SJSA1 (cell line): ENCODE results near the gene COL20A1. TPM values are rescaled to one million over a fixed set of nuclear protein-coding genes. Genes with fewer than 3 reads are reported as not detected.

ENCODE experiments used
- DNase-seq, 2 experiments: peaks; one replicate each; pipeline ENCODE4 v3.0.0-alpha.2; 2015 to 2020; ENCODE audit warnings: low spot score in 2 of 2, low read depth in 1 of 2
- H3K27ac ChIP-seq: fragments of 250-450 bp; sonication (Bioruptor Pico); 2 replicates; pipeline ENCODE4 v1.5.1; 2020; ENCODE audit warnings: mild to moderate bottlenecking, moderate library complexity
- H3K27me3 ChIP-seq: fragments of 250-450 bp; sonication (Bioruptor Pico); replicated peaks from 2 replicates; pipeline ENCODE4 v1.5.1; 2020; ENCODE audit warnings: mild to moderate bottlenecking, moderate library complexity
- H3K36me3 ChIP-seq: fragments of 250-450 bp; sonication (Bioruptor Pico); 2 replicates; pipeline ENCODE4 v1.5.1; 2020; ENCODE audit warnings: mild to moderate bottlenecking
- H3K4me1 ChIP-seq: fragments of 250-450 bp; sonication (Bioruptor Pico); replicated peaks from 2 replicates; pipeline ENCODE4 v1.6.1; 2021; ENCODE audit warnings: mild to moderate bottlenecking
- H3K4me3 ChIP-seq: fragments of 250-450 bp; sonication (Bioruptor Pico); 2 replicates; pipeline ENCODE4 v1.5.1; 2020; ENCODE audit warnings: mild to moderate bottlenecking
- H3K9me3 ChIP-seq: fragments of 250-450 bp; sonication (Bioruptor Pico); replicated peaks from 2 replicates; pipeline ENCODE4 v1.5.1; 2020; ENCODE audit warnings: mild to moderate bottlenecking
- total RNA-seq: library from RNA; depleted of rRNA; stranded (reverse); fragments of >200 nt; shearing (Covaris generic); gene quantifications from 2 replicates; pipeline ENCODE4 v1.2.3, GENCODE V29; 2014

Gene COL20A1
- total RNA-seq, 1 experiment from 2014 or later = not detected

DNA sequence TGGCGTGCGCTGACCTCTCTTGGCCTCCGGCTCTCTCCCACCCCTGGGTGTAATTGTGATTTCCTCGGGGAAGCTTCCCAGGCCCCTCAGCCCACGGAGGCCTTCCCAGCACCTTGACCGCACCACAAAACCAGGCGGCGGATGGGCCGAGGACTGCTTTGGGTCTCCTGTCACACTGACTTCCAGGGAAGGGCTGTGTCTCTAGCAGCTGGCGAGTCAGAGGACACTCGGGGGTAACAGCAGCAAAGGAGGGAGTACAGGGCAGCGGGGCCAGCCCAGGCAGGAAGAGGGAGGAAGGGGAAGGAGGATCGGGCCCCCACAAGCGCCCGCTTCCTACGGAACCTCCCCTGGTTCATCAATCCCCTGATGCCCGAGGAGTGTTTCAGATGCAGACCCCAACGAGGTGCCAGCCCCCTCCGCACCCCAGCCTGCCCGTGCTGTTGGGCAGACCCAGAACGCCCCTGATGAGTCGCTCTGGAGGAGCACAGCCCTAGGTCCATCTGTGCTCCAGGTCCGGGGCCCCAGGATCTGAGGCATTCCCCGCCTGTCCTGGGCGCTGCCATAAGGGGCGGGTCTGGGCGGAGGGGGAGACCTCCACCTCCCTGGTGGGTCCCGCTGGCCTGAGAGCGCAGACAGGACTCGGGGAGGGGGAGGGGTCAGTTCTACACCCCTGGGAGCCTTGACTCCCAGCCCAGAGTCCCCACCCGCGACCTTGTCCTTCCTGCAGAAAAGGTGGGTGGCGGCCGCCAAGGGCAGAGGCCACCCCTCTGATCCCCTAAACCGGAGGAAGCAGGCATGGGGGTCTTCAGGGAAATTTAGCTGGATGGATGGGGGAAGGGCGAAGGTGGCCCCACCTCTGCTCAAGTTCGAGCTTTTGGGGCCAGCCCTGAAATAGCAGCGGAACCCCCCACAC lies 67.2 kb downstream of the COL20A1 start:
- H3K4me3 ChIP-seq = no peak overlapping the region
- no peaks in the 10 kb centered on the region for H3K9me3 ChIP-seq
- H3K27me3 ChIP-seq = peaks cover 59% of the 10 kb centered on the region
- no peaks in the 10 kb centered on the region for H3K4me1 ChIP-seq
- no peaks in the 10 kb centered on the region for H3K36me3 ChIP-seq
- no peak overlapping the region for H3K27ac ChIP-seq
- DNase-seq = no peak

GRCh38 chr20:63360850-63361518 lies 68.0 kb downstream of the COL20A1 start, which contains the start of gene CHRNA4:
Gene CHRNA4, minus strand, starts transcription at chr20:63361349. Its CDS starts 184 bp downstream, at chr20:63361165.
- H3K27me3 ChIP-seq = peaks cover 65% of the 10 kb centered on the region
- H3K4me1 ChIP-seq = no peaks in the 10 kb centered on the region
- H3K9me3 ChIP-seq = no peaks in the 10 kb centered on the region
- H3K4me3 ChIP-seq = no peak within 1 kb of the TSS
- H3K36me3 ChIP-seq = no peaks in the 10 kb centered on the region
- no peak within 1 kb of the TSS for H3K27ac ChIP-seq
- no peak for DNase-seq

DNA sequence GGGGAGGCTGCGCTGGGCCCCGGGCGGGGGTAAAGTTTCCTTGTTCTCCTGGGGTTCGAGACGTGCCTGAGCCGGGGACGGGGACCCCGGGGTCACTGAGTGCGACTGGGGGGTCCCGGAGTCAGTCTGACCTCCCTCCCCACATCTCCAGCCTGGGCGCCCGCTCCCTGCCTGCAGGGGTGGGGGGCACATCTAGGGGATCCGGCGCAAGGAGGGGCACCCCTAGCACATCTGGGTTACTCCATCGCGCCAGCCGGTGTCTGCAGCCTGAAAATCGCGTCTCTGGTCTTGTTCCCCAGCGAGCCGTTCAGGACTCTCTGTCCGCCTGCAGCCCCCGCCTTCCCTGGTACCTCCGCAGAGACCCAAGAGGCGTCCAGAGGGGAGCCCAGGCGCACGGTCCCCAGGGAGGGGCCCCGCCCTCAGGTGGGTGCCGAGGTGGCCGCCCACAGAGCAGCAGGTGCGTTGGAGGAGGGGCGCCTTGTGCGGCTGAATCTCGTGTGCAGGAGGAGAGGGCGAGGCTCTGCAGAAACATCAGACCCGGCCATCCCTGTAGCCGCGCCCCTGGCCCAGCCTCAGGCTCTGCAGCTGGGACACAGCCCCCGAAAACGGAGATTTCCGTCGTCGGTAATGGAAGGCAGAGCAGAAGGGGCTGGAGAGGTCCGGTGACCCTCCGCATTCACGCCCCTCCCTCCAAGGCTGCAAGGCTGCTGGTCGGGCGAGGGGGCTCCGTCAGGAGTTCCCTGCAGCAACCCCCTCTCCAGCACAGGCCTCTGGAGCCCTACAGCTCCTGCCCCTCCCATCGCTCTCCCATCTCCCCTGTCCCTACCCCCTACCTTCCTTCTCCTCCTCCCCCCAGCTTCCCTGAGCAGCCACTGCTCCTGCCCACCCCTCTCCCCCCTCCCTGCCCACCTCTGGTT lies 68.8 kb downstream of the COL20A1 start:
- no peak for DNase-seq
- H3K27ac ChIP-seq = no peak overlapping the region
- H3K4me1 ChIP-seq = no peaks in the 10 kb centered on the region
- H3K27me3 ChIP-seq = peaks cover 69% of the 10 kb centered on the region
- no peaks in the 10 kb centered on the region for H3K36me3 ChIP-seq
- no peaks in the 10 kb centered on the region for H3K9me3 ChIP-seq
- no peak overlapping the region for H3K4me3 ChIP-seq

GRCh38 chr20:63362436-63363009 lies 69.5 kb downstream of the COL20A1 start:
- no peaks in the 10 kb centered on the region for H3K4me1 ChIP-seq
- H3K27ac ChIP-seq = no peak overlapping the region
- no peaks in the 10 kb centered on the region for H3K9me3 ChIP-seq
- H3K27me3 ChIP-seq = peaks cover 77% of the 10 kb centered on the region
- no peak overlapping the region for H3K4me3 ChIP-seq
- no peak for DNase-seq
- no peaks in the 10 kb centered on the region for H3K36me3 ChIP-seq

DNA sequence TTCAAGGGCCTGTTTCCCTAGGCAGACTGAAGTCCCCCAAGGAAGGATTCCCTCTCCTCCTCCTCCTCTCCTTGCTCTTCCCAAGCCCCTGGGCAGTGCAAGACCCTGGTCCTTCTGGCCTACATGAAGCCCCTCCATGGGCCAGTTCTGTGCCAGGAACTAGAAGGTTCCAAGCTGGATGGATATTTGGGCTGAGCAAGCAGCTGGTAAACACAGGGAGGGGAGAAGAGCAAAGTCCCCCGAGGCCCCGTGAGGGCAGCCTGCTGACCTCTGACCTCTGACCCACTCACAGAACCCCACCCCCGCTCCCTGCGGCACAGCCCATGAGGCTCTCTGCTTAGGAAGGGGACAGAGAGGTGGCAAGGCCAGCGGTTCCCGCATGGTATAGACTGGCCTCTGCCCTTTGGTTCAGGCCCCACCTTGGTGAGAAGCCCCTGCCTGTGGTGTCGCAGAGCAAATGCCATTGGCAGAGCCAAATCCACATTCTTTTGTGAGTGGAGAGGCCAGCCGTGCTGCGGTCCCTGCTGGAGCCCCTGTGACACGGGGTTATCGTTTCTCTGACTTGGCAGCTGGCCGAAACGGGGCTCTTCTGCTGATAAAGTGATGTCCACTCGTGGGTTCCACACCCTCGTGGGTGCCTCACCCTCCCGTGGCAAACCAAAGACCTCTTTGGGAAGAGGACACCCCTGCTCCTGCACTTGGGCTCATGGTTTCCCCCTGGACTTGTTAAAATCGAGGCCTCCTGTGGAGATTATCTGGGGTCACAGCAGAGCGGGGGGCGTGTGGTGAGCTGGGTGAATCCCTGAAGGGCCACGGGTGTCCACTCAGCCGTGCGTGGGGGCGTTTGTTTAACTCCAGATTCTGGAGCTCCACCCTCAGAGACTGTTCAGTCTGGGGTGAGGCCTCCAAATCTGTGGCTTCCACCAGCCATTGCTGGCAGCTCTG lies 70.3 kb downstream of the COL20A1 start:
- no peaks in the 10 kb centered on the region for H3K4me1 ChIP-seq
- H3K4me3 ChIP-seq = no peak overlapping the region
- DNase-seq = no peak
- peaks cover 73% of the 10 kb centered on the region for H3K27me3 ChIP-seq
- no peaks in the 10 kb centered on the region for H3K36me3 ChIP-seq
- H3K27ac ChIP-seq = no peak overlapping the region
- H3K9me3 ChIP-seq = no peaks in the 10 kb centered on the region

DNA sequence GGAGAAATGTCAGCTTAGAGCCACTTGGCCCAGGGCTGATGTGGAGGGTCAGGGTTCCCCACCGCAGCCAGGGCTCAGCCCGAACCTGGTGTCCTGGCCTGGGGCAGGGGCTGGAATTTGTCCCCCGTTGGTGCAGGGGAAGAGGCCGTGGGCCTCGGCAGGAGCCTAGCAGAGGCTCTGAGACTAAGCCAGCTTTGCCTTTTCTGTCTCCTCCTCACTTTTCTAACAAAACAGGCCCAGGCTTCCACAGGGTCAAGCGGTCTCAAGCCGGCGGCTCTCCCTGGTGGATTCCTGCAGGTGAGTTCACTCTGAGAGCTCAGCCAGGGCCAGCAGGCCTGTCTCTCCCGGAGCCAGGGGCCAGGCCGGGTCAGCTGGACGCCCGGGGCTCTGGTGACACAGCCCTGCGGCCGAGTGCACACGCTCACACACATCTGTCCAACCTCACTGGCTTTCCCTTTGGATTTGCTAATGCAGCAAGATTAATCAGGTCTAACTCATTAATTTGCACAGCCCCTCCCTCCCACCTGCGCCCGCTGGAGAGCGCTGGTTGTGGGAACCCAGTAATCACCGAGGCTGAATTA lies 71.1 kb downstream of the COL20A1 start:
- Histone ChIP-seq H3K36me3 (no peaks in the 10 kb centered on the region), H3K27me3 (peaks cover 74% of the 10 kb centered on the region)
- DNase-seq = no peak

GRCh38 chr20:63364801-63365585 lies 72.0 kb downstream of the COL20A1 start:
- H3K27me3 ChIP-seq = peaks cover 68% of the 10 kb centered on the region
- H3K36me3 ChIP-seq = no peaks in the 10 kb centered on the region
- no peak overlapping the region for H3K4me3 ChIP-seq
- no peaks in the 10 kb centered on the region for H3K4me1 ChIP-seq
- DNase-seq = no peak
- no peaks in the 10 kb centered on the region for H3K9me3 ChIP-seq
- H3K27ac ChIP-seq = no peak overlapping the region

More for the DNA sequence above, 71.1 kb downstream of the COL20A1 start:
- H3K4me3 ChIP-seq = no peak overlapping the region
- no peak overlapping the region for H3K27ac ChIP-seq
- H3K4me1 ChIP-seq = no peaks in the 10 kb centered on the region
- no peaks in the 10 kb centered on the region for H3K9me3 ChIP-seq

GRCh38 chr20:63365601-63366389 lies 72.8 kb downstream of the COL20A1 start:
- Histone ChIP-seq H3K27ac (no peak overlapping the region), H3K36me3 (no peaks in the 10 kb centered on the region), H3K4me3 (no peak overlapping the region), H3K4me1 (no peaks in the 10 kb centered on the region), H3K27me3 (peaks cover 63% of the 10 kb centered on the region), H3K9me3 (no peaks in the 10 kb centered on the region)
- DNase-seq = no peak

DNA sequence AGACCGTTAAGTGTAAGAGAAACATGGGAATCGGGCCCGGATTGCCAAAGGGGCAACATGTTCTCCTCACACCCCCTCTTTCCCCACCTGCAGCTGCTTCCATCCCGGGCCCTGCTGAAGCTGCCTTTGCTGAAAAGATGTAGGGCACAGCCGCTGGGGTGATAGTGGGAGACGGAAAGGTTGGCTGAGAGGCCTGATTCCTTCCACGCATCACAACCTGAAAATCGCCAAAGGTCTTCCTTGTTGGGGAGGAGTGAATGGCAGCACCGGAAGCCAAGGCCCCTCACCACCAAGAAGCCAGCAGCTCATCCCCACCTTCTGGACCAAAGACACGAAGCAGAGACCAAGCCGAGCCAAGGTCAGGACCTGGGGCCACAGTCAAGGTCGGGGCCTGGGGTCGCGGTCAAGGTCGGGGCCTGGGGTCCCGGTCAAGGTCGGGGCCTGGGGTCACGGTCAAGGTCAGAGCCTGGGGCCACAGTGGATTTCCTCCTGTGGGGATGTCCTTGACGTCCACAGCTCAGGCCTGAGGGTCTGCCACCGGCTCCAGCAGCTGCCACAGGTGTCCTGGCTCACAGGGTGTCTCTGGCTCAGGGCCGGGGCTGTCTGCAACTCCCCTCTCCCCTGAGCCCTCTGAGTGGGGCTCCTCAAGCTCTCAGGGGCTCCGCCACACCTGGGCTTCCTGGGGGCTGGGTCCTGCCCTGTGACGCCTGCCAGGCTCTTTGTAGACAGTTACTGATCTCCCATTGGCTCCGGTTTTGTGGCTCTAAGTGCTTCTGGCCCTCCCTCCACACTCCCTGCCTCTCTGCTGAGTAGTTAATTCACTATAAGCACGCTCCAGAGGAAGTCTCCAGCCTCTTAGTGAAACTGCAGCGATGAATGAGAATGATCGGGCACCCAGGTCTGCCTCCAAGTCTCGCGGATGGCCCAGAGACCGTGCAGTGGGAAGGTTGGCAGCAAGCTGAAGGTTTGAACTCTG lies 73.7 kb downstream of the COL20A1 start:
- Histone ChIP-seq H3K27ac (no peak overlapping the region), H3K4me3 (no peak overlapping the region), H3K9me3 (no peaks in the 10 kb centered on the region), H3K27me3 (peaks cover 65% of the 10 kb centered on the region), H3K36me3 (no peaks in the 10 kb centered on the region), H3K4me1 (no peaks in the 10 kb centered on the region)
- DNase-seq = no peak

- Histone ChIP-seq H3K27me3 (peaks cover 62% of the 10 kb centered on the region), H3K36me3 (no peaks in the 10 kb centered on the region), H3K9me3 (no peaks in the 10 kb centered on the region), H3K4me3 (no peak overlapping the region), H3K27ac (no peak overlapping the region), H3K4me1 (no peaks in the 10 kb centered on the region)
- DNase-seq = no peak
Measured at GRCh38 chr20:63367446-63368055, 74.6 kb downstream of the COL20A1 start.
